GM10266 (cell line): ENCODE measurements around the gene NOD2.

ENCODE experiments used
- DNase-seq: peaks from one replicate; pipeline ENCODE4 v3.0.0; 2012; ENCODE audit errors: extremely low spot score
- TF ChIP-seq, protein P1 (sequence below): IDR thresholded peaks from 2 replicates; pipeline ENCODE4 v1.5.1; 2012; ENCODE audit warnings: mild to moderate bottlenecking, low read depth; ENCODE audit not compliant: control insufficient read depth, insufficient read depth; ENCODE audit errors: missing control alignments

The NOD2 gene

DNA sequence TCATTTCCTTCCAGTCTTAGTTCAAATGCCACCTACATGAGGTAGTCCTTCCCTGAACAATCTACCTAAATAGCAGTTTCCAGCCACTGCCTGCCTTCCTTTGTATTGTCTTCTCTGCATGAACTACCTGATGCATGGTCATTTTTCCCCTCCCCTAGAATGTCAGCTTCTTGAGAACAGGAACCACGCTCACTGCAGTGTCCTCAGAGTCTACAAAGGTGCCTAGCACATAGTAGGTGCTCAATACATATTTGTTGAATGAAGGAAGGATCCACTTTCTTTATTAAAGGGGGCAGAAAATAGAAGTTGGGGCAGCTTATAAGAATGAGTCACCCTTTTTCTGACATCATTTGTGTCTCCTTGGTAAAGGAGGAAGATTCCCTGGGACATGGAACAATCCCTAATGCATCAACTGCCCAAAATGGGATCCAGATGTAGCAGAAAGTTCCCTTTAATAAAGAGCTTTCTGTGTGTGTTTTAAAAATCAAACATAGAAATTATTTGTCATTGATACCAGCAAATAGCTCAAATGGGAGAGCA lies 44.1 kb downstream of the NOD2 start:
- DNase-seq = no peak
- TF ChIP-seq, protein P1, sequence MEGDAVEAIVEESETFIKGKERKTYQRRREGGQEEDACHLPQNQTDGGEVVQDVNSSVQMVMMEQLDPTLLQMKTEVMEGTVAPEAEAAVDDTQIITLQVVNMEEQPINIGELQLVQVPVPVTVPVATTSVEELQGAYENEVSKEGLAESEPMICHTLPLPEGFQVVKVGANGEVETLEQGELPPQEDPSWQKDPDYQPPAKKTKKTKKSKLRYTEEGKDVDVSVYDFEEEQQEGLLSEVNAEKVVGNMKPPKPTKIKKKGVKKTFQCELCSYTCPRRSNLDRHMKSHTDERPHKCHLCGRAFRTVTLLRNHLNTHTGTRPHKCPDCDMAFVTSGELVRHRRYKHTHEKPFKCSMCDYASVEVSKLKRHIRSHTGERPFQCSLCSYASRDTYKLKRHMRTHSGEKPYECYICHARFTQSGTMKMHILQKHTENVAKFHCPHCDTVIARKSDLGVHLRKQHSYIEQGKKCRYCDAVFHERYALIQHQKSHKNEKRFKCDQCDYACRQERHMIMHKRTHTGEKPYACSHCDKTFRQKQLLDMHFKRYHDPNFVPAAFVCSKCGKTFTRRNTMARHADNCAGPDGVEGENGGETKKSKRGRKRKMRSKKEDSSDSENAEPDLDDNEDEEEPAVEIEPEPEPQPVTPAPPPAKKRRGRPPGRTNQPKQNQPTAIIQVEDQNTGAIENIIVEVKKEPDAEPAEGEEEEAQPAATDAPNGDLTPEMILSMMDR = no peak

DNA sequence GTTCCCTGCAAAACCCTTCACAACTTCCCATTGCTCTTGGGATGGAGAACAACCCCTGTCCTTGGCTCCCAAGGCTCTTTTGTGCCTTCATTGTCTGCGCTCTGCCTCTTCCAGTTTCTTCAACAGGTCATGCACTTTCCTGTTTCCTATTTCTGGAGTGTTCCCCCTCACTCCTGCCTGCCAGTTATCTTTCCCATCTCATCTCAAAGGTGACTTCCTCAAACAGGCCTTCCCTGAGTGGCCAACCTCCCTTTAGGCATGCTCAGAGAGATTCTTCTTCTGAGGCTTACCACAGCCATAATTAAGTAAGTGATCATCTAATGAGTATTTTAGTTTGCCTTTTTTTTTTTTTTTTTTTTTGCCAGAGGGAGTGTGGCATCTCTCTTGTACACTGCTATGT lies 45.6 kb downstream of the NOD2 start:
- TF ChIP-seq, protein P1 = no peak
- no peak for DNase-seq

DNA sequence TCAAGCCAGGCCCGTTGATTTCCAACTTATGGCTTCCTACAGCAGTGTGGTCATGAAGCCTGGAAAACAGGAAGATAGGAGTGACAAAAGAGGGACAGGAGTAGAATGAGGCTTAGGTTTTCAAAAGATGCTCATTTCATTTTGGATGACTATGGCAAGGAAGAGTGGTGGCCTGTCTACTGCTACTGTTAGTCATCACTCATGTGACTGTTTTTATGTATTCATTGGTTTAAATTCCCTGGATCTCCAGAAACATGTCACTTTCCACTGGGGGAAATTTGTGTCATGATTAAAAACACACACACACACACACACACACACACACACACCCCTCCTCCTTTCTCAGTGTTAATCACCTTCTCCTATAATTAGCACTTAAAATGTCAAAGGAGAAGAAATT lies 47.3 kb downstream of the NOD2 start:
- TF ChIP-seq, protein P1 = no peak
- DNase-seq = no peak

GRCh38 chr16:50741225-50741780 lies 47.9 kb downstream of the NOD2 start:
- TF ChIP-seq, protein P1 = no peak
- DNase-seq = no peak

DNA sequence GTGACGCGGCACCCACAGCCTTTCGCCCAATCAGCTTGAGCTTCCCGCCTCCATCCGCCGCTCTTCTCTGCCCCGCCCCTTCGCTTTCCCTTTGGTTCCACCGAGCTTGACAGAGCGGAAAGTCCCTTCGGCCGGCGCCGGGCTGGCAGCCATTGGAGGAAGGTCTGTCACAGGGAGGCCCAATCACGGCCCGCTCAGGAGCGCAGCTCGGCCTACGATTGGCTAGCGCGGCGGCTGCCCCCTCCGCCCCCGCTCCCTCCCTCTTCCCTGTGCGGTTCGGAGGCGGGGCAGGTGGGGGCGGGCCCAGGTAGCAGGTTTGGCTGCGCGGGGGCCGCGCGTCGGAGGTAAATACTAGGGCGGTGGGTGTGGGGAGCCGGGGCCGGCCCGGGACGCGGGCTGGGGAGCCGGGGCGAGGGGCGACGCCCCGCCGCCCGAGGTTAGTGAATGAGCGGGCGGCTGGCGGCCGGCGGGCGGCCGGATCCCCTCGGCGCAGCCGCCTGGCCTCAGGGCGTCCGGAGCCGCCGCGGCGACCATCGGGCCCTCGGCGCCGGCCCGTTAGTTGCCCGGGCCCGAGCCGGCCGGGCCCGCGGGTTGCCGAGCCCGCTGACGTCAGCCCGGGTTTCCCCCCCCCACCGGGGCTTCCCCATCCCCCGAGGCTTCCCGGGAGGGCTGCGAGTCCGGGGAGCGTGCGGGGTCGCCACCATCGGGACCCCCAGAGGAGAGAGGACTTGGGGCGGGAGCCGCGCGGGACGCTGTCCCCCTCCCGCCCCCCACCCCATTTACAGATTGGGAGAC lies 48.6 kb downstream of the NOD2 start, which contains the start of gene CYLD:
Gene CYLD, plus strand, starts transcription at position 306 of the 795 bp plus-strand sequence. CDS start 7,613 bp downstream, outside the sequence.
- peak; percentile 97 for DNase-seq
- TF ChIP-seq, protein P1 = no peak

DNA sequence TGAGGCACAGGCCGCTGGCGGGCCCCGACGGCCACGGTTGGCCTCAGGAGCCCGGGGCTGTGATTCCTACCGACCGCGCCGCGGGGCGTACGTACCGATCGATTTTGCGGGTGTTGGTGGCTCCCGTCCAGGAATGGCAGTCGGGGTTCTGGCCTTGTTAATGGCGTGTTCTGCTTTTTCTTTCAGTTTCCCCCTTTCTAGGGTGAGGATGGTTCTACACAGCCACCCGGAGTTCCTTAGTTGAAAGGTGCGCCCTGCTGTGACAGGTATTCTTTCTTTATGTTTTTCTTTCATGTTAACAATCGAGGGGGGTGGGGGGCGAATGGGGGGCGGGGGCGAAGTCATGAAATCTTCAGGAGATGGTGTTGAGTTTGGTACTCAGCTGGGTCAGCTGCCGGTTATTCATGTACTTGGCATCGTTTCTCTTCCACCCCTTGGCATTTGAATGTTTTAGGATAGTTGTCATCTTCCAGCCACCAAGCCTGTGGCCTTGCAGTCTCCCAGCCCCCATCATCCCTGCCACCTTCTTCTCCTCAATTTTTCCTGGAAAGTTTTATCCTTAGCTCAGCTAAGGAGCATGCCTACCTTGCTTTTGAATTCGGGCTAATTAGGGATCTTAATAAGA lies 49.3 kb downstream of the NOD2 start:
- peak; percentile 75 for DNase-seq

More for the DNA sequence above, 49.3 kb downstream of the NOD2 start:
- TF ChIP-seq, protein P1 = no peak
